Measurements from ENCODE around the gene ZSCAN21.

The ZSCAN21 gene

DNA sequence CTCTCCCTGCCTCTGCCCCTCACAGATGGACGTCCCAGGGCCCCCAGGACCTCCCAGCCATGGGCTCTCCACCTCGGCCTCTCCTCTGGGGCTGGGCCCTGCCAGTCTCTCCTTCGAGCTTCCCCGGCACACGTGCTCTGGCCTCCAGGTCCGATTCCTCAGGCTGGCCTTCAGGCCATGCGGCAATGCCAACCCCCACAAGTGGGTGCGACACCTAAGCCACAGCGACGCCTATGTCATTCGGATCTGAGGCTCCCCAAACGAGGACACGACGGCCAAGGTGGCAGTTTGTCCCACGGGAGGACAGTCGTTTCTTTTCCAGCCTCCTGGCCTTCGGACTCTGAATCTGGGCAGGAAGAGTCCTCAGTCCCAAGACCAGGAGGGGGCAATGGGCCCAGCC, 57.1 kb downstream of the ZSCAN21 start:
- H3K4me1 ChIP-seq (ENCODE audit: control insufficient read depth in 2 of 2, insufficient read depth in 2 of 2, low read length in 2 of 2): peaks cover 4 to 5% of the 10 kb centered on the region in 2 donors
- no peaks in the 10 kb centered on the region for H3K27me3 ChIP-seq (ENCODE audit: control insufficient read depth in 2 of 2, insufficient read depth in 2 of 2, low read length in 2 of 2)
- peaks cover 29 to 62% of the 10 kb centered on the region in 2 donors for H3K36me3 ChIP-seq (ENCODE audit: control insufficient read depth in 2 of 2, insufficient read depth in 2 of 2, low read length in 2 of 2)
- no peak overlapping the region for H3K4me3 ChIP-seq (ENCODE audit: low read length in 2 of 2)
- no peak overlapping the region for H3K9ac ChIP-seq (ENCODE audit: low read depth in 1 of 2, low read length in 2 of 2)
- no peaks in the 10 kb centered on the region for H3K9me3 ChIP-seq (ENCODE audit: control insufficient read depth in 2 of 2, low read length in 2 of 2)
- H3K27ac ChIP-seq (ENCODE audit: low read depth in 2 of 2, low read length in 2 of 2): no peak overlapping the region

DNA sequence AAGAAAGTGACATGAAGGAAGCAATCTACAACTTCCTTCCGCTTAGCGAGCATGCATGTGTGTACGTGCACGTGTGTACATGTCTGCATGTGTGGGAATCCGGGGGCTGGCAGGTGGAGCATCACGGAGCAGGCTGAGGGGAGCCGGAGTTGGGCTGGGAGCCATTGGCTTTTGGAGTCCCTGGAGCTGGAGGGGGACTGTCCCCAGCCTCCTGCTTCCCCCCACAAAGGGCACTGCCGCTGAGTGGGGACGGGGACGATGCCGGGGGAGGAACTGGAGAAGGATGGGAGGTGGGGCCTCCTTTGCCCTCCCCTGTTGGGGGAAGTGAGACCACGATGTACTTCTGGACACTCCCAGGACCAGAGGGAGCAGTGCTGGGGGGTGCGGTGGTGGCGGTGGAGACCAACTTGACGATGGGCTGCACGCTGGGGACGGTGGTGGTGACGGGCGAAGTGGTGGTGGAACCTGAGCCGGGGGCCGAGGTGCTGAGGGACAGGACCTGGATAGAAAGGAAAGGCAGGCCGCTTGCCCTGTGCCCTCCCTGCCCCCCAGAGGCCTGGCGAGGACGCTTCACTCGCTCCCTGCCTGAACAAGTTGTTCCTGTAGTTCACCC, 57.7 kb downstream of the ZSCAN21 start:
- no peak overlapping the region for H3K4me3 ChIP-seq (ENCODE audit: low read length in 2 of 2)
- H3K9ac ChIP-seq (ENCODE audit: low read depth in 1 of 2, low read length in 2 of 2): no peak overlapping the region
- H3K9me3 ChIP-seq (ENCODE audit: control insufficient read depth in 2 of 2, low read length in 2 of 2): no peaks in the 10 kb centered on the region
- H3K36me3 ChIP-seq (ENCODE audit: control insufficient read depth in 2 of 2, insufficient read depth in 2 of 2, low read length in 2 of 2): peaks cover 30 to 64% of the 10 kb centered on the region in 2 donors
- H3K27me3 ChIP-seq (ENCODE audit: control insufficient read depth in 2 of 2, insufficient read depth in 2 of 2, low read length in 2 of 2): no peaks in the 10 kb centered on the region
- H3K4me1 ChIP-seq (ENCODE audit: control insufficient read depth in 2 of 2, insufficient read depth in 2 of 2, low read length in 2 of 2): peaks cover 3 to 4% of the 10 kb centered on the region in 2 donors
- H3K27ac ChIP-seq (ENCODE audit: low read depth in 2 of 2, low read length in 2 of 2): no peak overlapping the region

DNA sequence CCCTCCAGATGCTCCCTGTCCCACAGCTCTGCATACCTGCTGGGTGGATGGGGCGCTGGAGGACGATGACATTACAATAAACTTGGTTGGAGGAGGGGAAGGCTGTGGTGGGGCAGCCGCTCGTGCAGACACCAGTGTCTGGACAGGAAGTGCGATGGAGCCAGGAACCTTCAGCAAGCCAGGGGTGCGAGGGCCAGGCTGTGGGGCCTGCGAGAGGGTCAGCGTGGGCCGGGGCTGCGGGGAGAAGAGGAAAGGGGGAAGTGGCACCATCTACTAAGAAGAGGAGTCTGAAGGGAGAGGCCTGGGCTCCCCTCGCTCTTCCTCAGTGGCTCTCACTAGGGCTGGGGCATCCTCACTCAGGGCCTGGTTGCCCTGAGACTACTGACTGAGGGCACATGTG, 58.3 kb downstream of the ZSCAN21 start:
- Histone ChIP-seq H3K27me3 (ENCODE audit: control insufficient read depth in 2 of 2, insufficient read depth in 2 of 2, low read length in 2 of 2) (no peaks in the 10 kb centered on the region), H3K4me1 (ENCODE audit: control insufficient read depth in 2 of 2, insufficient read depth in 2 of 2, low read length in 2 of 2) (no peaks in the 10 kb centered on the region), H3K9me3 (ENCODE audit: control insufficient read depth in 2 of 2, low read length in 2 of 2) (no peaks in the 10 kb centered on the region), H3K9ac (ENCODE audit: low read depth in 1 of 2, low read length in 2 of 2) (no peak overlapping the region), H3K27ac (ENCODE audit: low read depth in 2 of 2, low read length in 2 of 2) (no peak overlapping the region), H3K36me3 (ENCODE audit: control insufficient read depth in 2 of 2, insufficient read depth in 2 of 2, low read length in 2 of 2) (peaks cover 30 to 66% of the 10 kb centered on the region in 2 donors), H3K4me3 (ENCODE audit: low read length in 2 of 2) (no peak overlapping the region)

DNA sequence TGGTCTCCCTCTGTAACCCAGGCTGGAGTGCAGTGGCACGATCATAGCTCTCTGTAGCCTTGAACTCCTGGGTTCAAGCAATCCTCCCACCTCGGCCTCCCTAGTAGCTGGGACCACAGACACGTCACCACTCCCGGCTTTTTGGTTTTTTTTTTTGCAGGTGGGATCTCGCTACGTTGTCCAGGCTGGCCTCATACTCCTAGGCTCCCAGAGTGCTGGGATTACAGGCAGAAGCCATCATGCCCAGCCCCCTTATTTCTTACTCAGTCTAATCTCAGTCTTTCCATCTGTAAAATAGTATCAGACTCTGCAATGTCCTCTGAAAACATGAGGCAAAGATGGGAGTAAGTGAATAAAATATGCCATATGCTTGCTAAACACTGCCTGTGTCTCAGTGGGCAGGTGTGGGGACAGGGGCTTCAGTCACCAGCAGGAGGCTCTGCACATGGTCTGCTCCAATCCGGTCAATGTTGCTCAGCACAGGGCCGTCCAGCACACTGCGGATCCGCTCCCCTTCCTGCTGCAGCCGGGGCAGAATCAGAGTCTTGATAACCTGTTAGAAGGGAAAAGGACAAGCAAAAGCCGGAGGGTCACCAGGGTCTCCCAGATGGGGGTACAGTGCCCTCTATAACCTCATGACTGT, 60.1 kb downstream of the ZSCAN21 start:
- Histone ChIP-seq H3K4me1 (ENCODE audit: control insufficient read depth in 2 of 2, insufficient read depth in 2 of 2, low read length in 2 of 2) (no peaks in the 10 kb centered on the region), H3K27me3 (ENCODE audit: control insufficient read depth in 2 of 2, insufficient read depth in 2 of 2, low read length in 2 of 2) (no peaks in the 10 kb centered on the region), H3K4me3 (ENCODE audit: low read length in 2 of 2) (no peak overlapping the region), H3K9ac (ENCODE audit: low read depth in 1 of 2, low read length in 2 of 2) (no peak overlapping the region), H3K36me3 (ENCODE audit: control insufficient read depth in 2 of 2, insufficient read depth in 2 of 2, low read length in 2 of 2) (peaks cover 36 to 68% of the 10 kb centered on the region in 2 donors), H3K9me3 (ENCODE audit: control insufficient read depth in 2 of 2, low read length in 2 of 2) (no peaks in the 10 kb centered on the region), H3K27ac (ENCODE audit: low read depth in 2 of 2, low read length in 2 of 2) (no peak overlapping the region)

DNA sequence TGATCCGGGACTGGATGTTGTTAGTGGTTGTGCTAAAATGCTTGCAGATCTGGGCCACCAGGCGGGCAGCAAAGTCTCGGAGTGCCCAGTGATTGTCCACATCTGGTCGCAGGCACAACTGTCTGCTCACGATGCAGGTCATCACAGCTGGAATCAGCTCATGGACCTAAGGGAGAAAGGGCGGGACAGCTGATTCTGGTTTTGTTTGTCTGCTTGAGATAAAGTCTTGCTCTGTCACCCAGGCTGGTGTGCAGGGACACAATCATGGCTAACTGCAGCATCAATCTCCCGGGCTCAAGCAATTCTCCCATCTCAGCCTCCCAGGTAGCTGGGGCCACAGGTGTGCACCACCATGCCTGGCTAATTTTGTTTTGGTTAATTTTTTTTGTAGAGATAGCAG, 61.6 kb downstream of the ZSCAN21 start:
- no peak overlapping the region for H3K4me3 ChIP-seq (ENCODE audit: low read length in 2 of 2)
- no peak overlapping the region for H3K27ac ChIP-seq (ENCODE audit: low read depth in 2 of 2, low read length in 2 of 2)
- H3K4me1 ChIP-seq (ENCODE audit: control insufficient read depth in 2 of 2, insufficient read depth in 2 of 2, low read length in 2 of 2): no peaks in the 10 kb centered on the region
- peaks cover 29 to 56% of the 10 kb centered on the region in 2 donors for H3K36me3 ChIP-seq (ENCODE audit: control insufficient read depth in 2 of 2, insufficient read depth in 2 of 2, low read length in 2 of 2)
- no peaks in the 10 kb centered on the region for H3K27me3 ChIP-seq (ENCODE audit: control insufficient read depth in 2 of 2, insufficient read depth in 2 of 2, low read length in 2 of 2)
- H3K9ac ChIP-seq (ENCODE audit: low read depth in 1 of 2, low read length in 2 of 2): no peak overlapping the region
- no peaks in the 10 kb centered on the region for H3K9me3 ChIP-seq (ENCODE audit: control insufficient read depth in 2 of 2, low read length in 2 of 2)

DNA sequence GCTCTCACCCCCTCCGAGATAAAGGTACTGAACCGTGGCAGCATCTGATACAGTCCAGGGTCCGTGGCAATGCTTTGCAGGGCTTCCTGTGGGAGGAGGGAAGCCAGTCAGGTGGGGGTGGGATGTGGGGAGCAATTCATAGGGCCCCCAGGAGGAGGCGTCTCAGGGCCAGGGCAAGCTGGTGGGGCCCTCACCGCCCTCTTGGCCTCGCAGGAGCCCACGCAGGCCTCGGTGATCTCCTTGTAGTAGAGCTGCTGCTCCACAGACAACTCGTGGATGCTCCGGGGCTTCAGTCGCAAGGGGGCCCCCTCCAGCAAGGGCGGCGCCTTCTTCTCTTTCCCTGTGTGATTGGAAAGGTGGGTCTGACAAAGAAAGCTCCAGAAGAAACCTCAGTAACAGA, 62.3 kb downstream of the ZSCAN21 start:
- Histone ChIP-seq H3K36me3 (ENCODE audit: control insufficient read depth in 2 of 2, insufficient read depth in 2 of 2, low read length in 2 of 2) (peaks cover 24 to 49% of the 10 kb centered on the region in 2 donors), H3K4me3 (ENCODE audit: low read length in 2 of 2) (no peak overlapping the region), H3K9ac (ENCODE audit: low read depth in 1 of 2, low read length in 2 of 2) (no peak overlapping the region), H3K27ac (ENCODE audit: low read depth in 2 of 2, low read length in 2 of 2) (no peak overlapping the region), H3K4me1 (ENCODE audit: control insufficient read depth in 2 of 2, insufficient read depth in 2 of 2, low read length in 2 of 2) (no peaks in the 10 kb centered on the region), H3K27me3 (ENCODE audit: control insufficient read depth in 2 of 2, insufficient read depth in 2 of 2, low read length in 2 of 2) (no peaks in the 10 kb centered on the region), H3K9me3 (ENCODE audit: control insufficient read depth in 2 of 2, low read length in 2 of 2) (no peaks in the 10 kb centered on the region)

Measured in mucosa of rectum (tissue), 2 donors.